CD4-positive, alpha-beta T cell (primary cell): Measurements from ENCODE around the gene EDAR. TPM values are rescaled to one million over a fixed set of nuclear protein-coding genes. Genes with fewer than 3 reads are reported as not detected.

Experiments used
- ATAC-seq: fragments of 200-7000 bp; cut with Tn5 transposase; one replicate; pipeline ENCODE4 v1.10.0; 2022; ENCODE audit warnings: mild to moderate bottlenecking; ENCODE audit not compliant: poor library complexity
- CTCF ChIA-PET: fragments of 350-600 bp; sonication (Branson Sonifier 250); formaldehyde crosslinking; loops from one replicate; lab custom pipeline; 2021; ENCODE audit warnings: antibody characterized with exemption, inconsistent platforms; lab: Charles Lee
- POLR2A ChIA-PET: fragments of 350-600 bp; sonication (Branson Sonifier 250); formaldehyde crosslinking; loops from one replicate; lab custom pipeline; 2021; ENCODE audit warnings: antibody characterized with exemption, inconsistent platforms; lab: Charles Lee
- DNase-seq, 14 experiments: peaks; one replicate each; pipeline ENCODE4 v3.0.0-alpha.2; 2013 to 2020; ENCODE audit warnings: mixed read lengths in 2 of 14
- H3K27ac ChIP-seq, 2 donors: one replicate each; pipeline versions ENCODE4 v1.5.1 to v1.7.0; 2013; ENCODE audit warnings: low read length in 2 of 2, low read depth in 1 of 2, mild to moderate bottlenecking in 1 of 2
- H3K27me3 ChIP-seq, 2 experiments: 1 replicate in 1 of 2; 2 replicates in 1 of 2; pipeline versions ENCODE4 v1.6.1 to v1.7.0; 2013; ENCODE audit warnings: low read length in 2 of 2, control low read depth in 1 of 2, mild to moderate bottlenecking in 1 of 2, moderate library complexity in 1 of 2; ENCODE audit not compliant: insufficient read depth in 2 of 2, control insufficient read depth in 1 of 2
- H3K36me3 ChIP-seq: one replicate; pipeline ENCODE4 v1.6.1; 2013; ENCODE audit warnings: low read length, control low read depth; ENCODE audit not compliant: insufficient read depth
- H3K4me1 ChIP-seq: one replicate; pipeline ENCODE4 v1.6.1; 2013; ENCODE audit warnings: low read length, control low read depth; ENCODE audit not compliant: insufficient read depth
- H3K4me3 ChIP-seq: one replicate; pipeline ENCODE4 v1.5.1; 2013; ENCODE audit warnings: mild to moderate bottlenecking, low read length, moderate library complexity
- H3K9me3 ChIP-seq, 2 experiments: 1 replicate in 1 of 2; 2 replicates in 1 of 2; pipeline versions ENCODE4 v1.6.1 to v1.7.0; 2013; ENCODE audit warnings: low read length in 2 of 2, mild to moderate bottlenecking in 2 of 2, control low read depth in 1 of 2, moderate library complexity in 1 of 2; ENCODE audit not compliant: control insufficient read depth in 1 of 2, insufficient read depth in 1 of 2
- H3K27ac Mint-ChIP-seq: one replicate; pipeline ENCODE4 v1.8.0; 2020; ENCODE audit warnings: mixed read lengths
- H3K27me3 Mint-ChIP-seq: one replicate; pipeline ENCODE4 v1.8.0; 2021; ENCODE audit warnings: mixed read lengths
- H3K36me3 Mint-ChIP-seq: one replicate; pipeline ENCODE4 v1.8.0; 2021; ENCODE audit warnings: low read depth, mixed read lengths
- H3K4me1 Mint-ChIP-seq: one replicate; pipeline ENCODE4 v1.8.0; 2021; ENCODE audit warnings: low read depth, mixed read lengths
- H3K4me3 Mint-ChIP-seq: one replicate; pipeline ENCODE4 v1.8.0; 2020; ENCODE audit warnings: mild to moderate bottlenecking, mixed read lengths
- H3K9me3 Mint-ChIP-seq: one replicate; pipeline ENCODE4 v1.8.0; 2020; ENCODE audit warnings: mixed read lengths
- CTCF ChIP-seq: fragments of 200-600 bp; IDR thresholded peaks from one replicate; pipeline ENCODE4 v1.8.0; 2022; ENCODE audit warnings: antibody characterized with exemption, mild to moderate bottlenecking
- intact Hi-C, 2 experiments: fragments of 100-400 bp; cut with DNase I in 1 of 2; cut with micrococcal nuclease in 1 of 2; formaldehyde crosslinking; loops; one replicate each; pipeline versions ENCODE4 v1.15.1 to v1.9.0; 2023 to 2025; cut with DNase I, micrococcal nuclease
- total RNA-seq, 174 experiments: library from RNA in 2 of 174; stranded (reverse) in 2 of 174; gene quantifications; one replicate each; pipeline ENCODE4 v1.2.3 and lab custom pipeline; 2021 to 2026

Gene EDAR
- total RNA-seq, 2 experiments from 2014 or later, result 9.4 to 10.3 TPM

- no peaks in the 10 kb centered on the region for H3K4me1 ChIP-seq
- H3K9me3 Mint-ChIP-seq, result no peaks in the 10 kb centered on the region
- POLR2A ChIA-PET, result no interaction called here
- no peaks in the 10 kb centered on the region for H3K9me3 ChIP-seq
- intact Hi-C loops, result no loop called here
- no peak overlapping the region for H3K27ac ChIP-seq
- no peaks in the 10 kb centered on the region for H3K27me3 ChIP-seq
- no peak overlapping the region for H3K4me3 Mint-ChIP-seq
- ATAC-seq (no peak), DNase-seq (peak in 1 of 14 experiments; percentile 21)
- H3K27ac Mint-ChIP-seq, result no peak overlapping the region
- no peak for TF ChIP-seq CTCF
- H3K36me3 ChIP-seq, result no peaks in the 10 kb centered on the region
- H3K36me3 Mint-ChIP-seq, result peaks cover 54% of the 10 kb centered on the region
- no peak overlapping the region for H3K4me3 ChIP-seq
- no peaks in the 10 kb centered on the region for H3K27me3 Mint-ChIP-seq
- CTCF ChIA-PET, result no interaction called here
- H3K4me1 Mint-ChIP-seq, result peaks cover 9% of the 10 kb centered on the region
These were observed 70.7 kb downstream of the EDAR start for GRCh38 chr2:108918156-108918874.

GRCh38 chr2:108917526-108917925 lies 71.5 kb downstream of the EDAR start:
- Histone ChIP-seq H3K9me3 (no peaks in the 10 kb centered on the region), H3K27me3 (no peaks in the 10 kb centered on the region), H3K27ac (no peak overlapping the region), H3K4me3 (no peak overlapping the region), H3K4me1 (no peaks in the 10 kb centered on the region), H3K36me3 (no peaks in the 10 kb centered on the region)
- TF ChIP-seq CTCF, result no peak
- peaks cover 52% of the 10 kb centered on the region for H3K36me3 Mint-ChIP-seq
- ChIA-PET CTCF (no interaction called here), POLR2A (no interaction called here)
- intact Hi-C loops, result no loop called here
- peak in 1 of 14 experiments; percentile 29 for DNase-seq
- no peak for ATAC-seq
- H3K4me3 Mint-ChIP-seq, result no peak overlapping the region
- peak overlapping the region; percentile 27 for H3K27ac Mint-ChIP-seq
- H3K4me1 Mint-ChIP-seq, result peaks cover 9% of the 10 kb centered on the region
- no peaks in the 10 kb centered on the region for H3K9me3 Mint-ChIP-seq
- H3K27me3 Mint-ChIP-seq, result no peaks in the 10 kb centered on the region

- no peak overlapping the region for H3K4me3 ChIP-seq
- Mint-ChIP-seq H3K27ac (peak overlapping the region; percentile 27), H3K4me3 (no peak overlapping the region), H3K9me3 (no peaks in the 10 kb centered on the region), H3K27me3 (no peaks in the 10 kb centered on the region), H3K4me1 (peaks cover 9% of the 10 kb centered on the region), H3K36me3 (peaks cover 56% of the 10 kb centered on the region)
- POLR2A ChIA-PET, result no interaction called here
- no peak for TF ChIP-seq CTCF
- DNase-seq (peak in 1 of 14 experiments; percentile 2), ATAC-seq (no peak)
- CTCF ChIA-PET, result no interaction called here
- no peaks in the 10 kb centered on the region for H3K27me3 ChIP-seq
- no peak overlapping the region for H3K27ac ChIP-seq
- H3K9me3 ChIP-seq, result no peaks in the 10 kb centered on the region
- intact Hi-C loops, result no loop called here
- no peaks in the 10 kb centered on the region for H3K4me1 ChIP-seq
- no peaks in the 10 kb centered on the region for H3K36me3 ChIP-seq
These were observed 72.1 kb downstream of the EDAR start for GRCh38 chr2:108916796-108917421.
